Astrocyte (in vitro differentiated cells and primary cell): ENCODE measurements around the gene RICTOR. TPM values are rescaled to one million over a fixed set of nuclear protein-coding genes. Genes with fewer than 3 reads are reported as not detected.

Source experiments
- DNase-seq: peaks from one replicate; pipeline ENCODE4 v3.0.0-alpha.2; 2010; ENCODE audit warnings: low read depth
- FAIRE-seq: peaks from 2 replicates; lab custom pipeline; 2011; peaks lifted over from hg19 to GRCh38; lab: Jason Lieb, UNC
- H2AFZ ChIP-seq: 2 replicates; pipeline ENCODE4 v1.6.0; 2012; ENCODE audit warnings: low read depth, low read length, inconsistent platforms
- H3K27ac ChIP-seq: 2 replicates; pipeline ENCODE4 v1.5.1; 2011; ENCODE audit warnings: low read depth, low read length, inconsistent platforms
- H3K27me3 ChIP-seq: 2 replicates; pipeline ENCODE4 v1.6.0; 2011; ENCODE audit warnings: low read length, inconsistent platforms; ENCODE audit not compliant: insufficient read depth
- H3K36me3 ChIP-seq: 2 replicates; pipeline ENCODE4 v1.5.1; 2011; ENCODE audit warnings: low read length, inconsistent platforms; ENCODE audit not compliant: insufficient read depth
- H3K4me1 ChIP-seq: 2 replicates; pipeline ENCODE4 v1.5.1; 2011; ENCODE audit warnings: low read length, inconsistent platforms; ENCODE audit not compliant: insufficient read depth
- H3K4me2 ChIP-seq: 2 replicates; pipeline ENCODE4 v1.6.0; 2012; ENCODE audit warnings: low read length, inconsistent platforms
- H3K4me3 ChIP-seq: 2 replicates; pipeline ENCODE4 v1.5.1; 2011; ENCODE audit warnings: low read depth, mild to moderate bottlenecking, low read length, inconsistent platforms; ENCODE audit not compliant: insufficient read depth
- H3K79me2 ChIP-seq: 2 replicates; pipeline ENCODE4 v1.6.0; 2012; ENCODE audit warnings: mild to moderate bottlenecking, low read length, inconsistent platforms; ENCODE audit not compliant: insufficient read depth
- H3K9ac ChIP-seq: 2 replicates; pipeline ENCODE4 v1.6.0; 2012; ENCODE audit warnings: mild to moderate bottlenecking, low read length, inconsistent platforms
- H3K9me3 ChIP-seq: 2 replicates; pipeline ENCODE4 v1.5.1; 2012; ENCODE audit warnings: low read depth, mild to moderate bottlenecking, low read length, inconsistent platforms; ENCODE audit not compliant: insufficient read depth
- H4K20me1 ChIP-seq: 2 replicates; pipeline ENCODE4 v1.6.0; 2012; ENCODE audit warnings: low read length, inconsistent platforms; ENCODE audit not compliant: insufficient read depth
- H3K27ac Mint-ChIP-seq: one replicate; pipeline ENCODE4 v1.8.0; 2021; ENCODE audit warnings: mild to moderate bottlenecking, mixed read lengths; ENCODE audit not compliant: unreplicated experiment
- H3K27me3 Mint-ChIP-seq: one replicate; pipeline ENCODE4 v1.8.0; 2021; ENCODE audit warnings: low read depth, mixed read lengths; ENCODE audit not compliant: unreplicated experiment
- H3K36me3 Mint-ChIP-seq: one replicate; pipeline ENCODE4 v1.8.0; 2021; ENCODE audit warnings: low read depth, mixed read lengths; ENCODE audit not compliant: unreplicated experiment
- H3K4me1 Mint-ChIP-seq: one replicate; pipeline ENCODE4 v1.8.0; 2021; ENCODE audit warnings: low read depth, mixed read lengths; ENCODE audit not compliant: unreplicated experiment
- H3K4me3 Mint-ChIP-seq: one replicate; pipeline ENCODE4 v1.8.0; 2021; ENCODE audit warnings: mild to moderate bottlenecking, moderate library complexity, mixed read lengths; ENCODE audit not compliant: unreplicated experiment
- H3K9me3 Mint-ChIP-seq: one replicate; pipeline ENCODE4 v1.8.0; 2021; ENCODE audit warnings: mild to moderate bottlenecking, mixed read lengths; ENCODE audit not compliant: unreplicated experiment
- CTCF ChIP-seq: IDR thresholded peaks from 2 replicates; pipeline ENCODE4 v1.5.1; 2011; ENCODE audit warnings: low read depth, mild to moderate bottlenecking, inconsistent platforms, low read length, moderate library complexity; ENCODE audit not compliant: insufficient read depth
- EZH2 ChIP-seq: IDR thresholded peaks from 2 replicates; pipeline ENCODE4 v1.6.1; 2012; ENCODE audit warnings: mild to moderate bottlenecking, low read length, inconsistent platforms; ENCODE audit not compliant: insufficient read depth
- total RNA-seq: library from RNA; stranded (reverse); gene quantifications from 2 replicates; pipeline ENCODE4 v1.2.1, GENCODE V29; 2021

RICTOR gene
- total RNA-seq, 1 donor from 2014 or later = 43.2 TPM

- Histone ChIP-seq H3K36me3 (no peaks in the 10 kb centered on the region), H3K4me2 (no peak overlapping the region), H3K27ac (no peak overlapping the region), H3K9me3 (peaks cover 13% of the 10 kb centered on the region), H4K20me1 (no peaks in the 10 kb centered on the region), H3K4me1 (peaks cover 13% of the 10 kb centered on the region), H3K9ac (no peak overlapping the region), H3K79me2 (peaks cover 16% of the 10 kb centered on the region), H3K4me3 (no peak overlapping the region), H3K27me3 (no peaks in the 10 kb centered on the region), H2AFZ (no peak overlapping the region)
- H3K4me3 Mint-ChIP-seq = no peak overlapping the region
- TF ChIP-seq EZH2 = no peak
- no peak for TF ChIP-seq CTCF
- no peak for FAIRE-seq
- no peak for DNase-seq
- H3K4me1 Mint-ChIP-seq = peaks cover 6% of the 10 kb centered on the region
- H3K27ac Mint-ChIP-seq = peak overlapping the region; percentile 26
- H3K9me3 Mint-ChIP-seq = peaks cover 20% of the 10 kb centered on the region
- H3K36me3 Mint-ChIP-seq = peaks cover 33% of the 10 kb centered on the region
- no peaks in the 10 kb centered on the region for H3K27me3 Mint-ChIP-seq
These were observed 64.2 kb downstream of the RICTOR start for GRCh38 chr5:39009981-39010380.

- H3K27me3 Mint-ChIP-seq = no peaks in the 10 kb centered on the region
- H3K4me3 ChIP-seq = no peak overlapping the region
- no peaks in the 10 kb centered on the region for H3K27me3 ChIP-seq
- no peak for TF ChIP-seq EZH2
- TF ChIP-seq CTCF = no peak
- H4K20me1 ChIP-seq = no peaks in the 10 kb centered on the region
- H3K36me3 ChIP-seq = no peaks in the 10 kb centered on the region
- no peak for DNase-seq
- H3K27ac Mint-ChIP-seq = no peak overlapping the region
- peaks cover 16% of the 10 kb centered on the region for H3K79me2 ChIP-seq
- H3K9me3 ChIP-seq = peaks cover 13% of the 10 kb centered on the region
- no peak overlapping the region for H3K4me2 ChIP-seq
- H3K9me3 Mint-ChIP-seq = peaks cover 20% of the 10 kb centered on the region
- no peak for FAIRE-seq
- H3K36me3 Mint-ChIP-seq = peaks cover 33% of the 10 kb centered on the region
- no peak overlapping the region for H2AFZ ChIP-seq
- no peak overlapping the region for H3K9ac ChIP-seq
- H3K4me1 ChIP-seq = peaks cover 8% of the 10 kb centered on the region
- H3K4me3 Mint-ChIP-seq = no peak overlapping the region
- H3K27ac ChIP-seq = no peak overlapping the region
- peaks cover 4% of the 10 kb centered on the region for H3K4me1 Mint-ChIP-seq
These were observed 64.9 kb downstream of the RICTOR start for GRCh38 chr5:39009280-39009679.

DNA sequence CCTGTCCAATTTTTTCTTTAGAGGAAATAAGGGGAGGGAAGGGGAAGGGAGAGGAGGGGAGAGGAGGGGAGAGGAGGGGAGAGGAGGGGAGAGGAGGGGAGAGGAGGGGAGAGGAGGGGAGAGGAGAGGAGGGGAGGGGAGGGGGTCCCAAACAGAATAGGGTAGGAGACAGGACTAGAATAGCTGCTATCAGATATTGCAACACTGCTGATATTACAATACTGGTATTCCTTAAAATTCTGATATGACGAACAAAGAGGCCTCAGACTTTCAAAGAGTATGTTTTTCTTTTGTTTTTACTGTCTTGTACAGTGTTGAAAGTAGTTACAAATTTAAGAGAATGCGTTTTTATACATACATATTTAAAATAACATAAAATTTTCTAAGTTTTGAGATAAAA is 67.5 kb downstream of the RICTOR start:
- Mint-ChIP-seq H3K4me1 (no peaks in the 10 kb centered on the region), H3K4me3 (no peak overlapping the region), H3K9me3 (peaks cover 13% of the 10 kb centered on the region), H3K27ac (no peak overlapping the region), H3K36me3 (peaks cover 23% of the 10 kb centered on the region), H3K27me3 (no peaks in the 10 kb centered on the region)
- DNase-seq (no peak), FAIRE-seq (no peak)
- no peaks in the 10 kb centered on the region for H3K36me3 ChIP-seq
- no peak overlapping the region for H3K4me2 ChIP-seq
- peaks cover 9% of the 10 kb centered on the region for H3K9me3 ChIP-seq
- no peak overlapping the region for H3K27ac ChIP-seq
- H3K79me2 ChIP-seq = no peaks in the 10 kb centered on the region
- no peak overlapping the region for H3K4me3 ChIP-seq
- H3K9ac ChIP-seq = no peak overlapping the region
- no peaks in the 10 kb centered on the region for H4K20me1 ChIP-seq
- no peak for TF ChIP-seq CTCF
- no peak for TF ChIP-seq EZH2
- no peak overlapping the region for H2AFZ ChIP-seq
- H3K27me3 ChIP-seq = no peaks in the 10 kb centered on the region
- H3K4me1 ChIP-seq = no peaks in the 10 kb centered on the region
